ENCODE results near the gene WSCD1.

WSCD1 gene

GRCh38 chr17:6098823-6099180 is 28.6 kb downstream of the WSCD1 start:
- TF ChIP-seq FOXP2 (optimal IDR thresholded peaks at IDR 0.05; ENCODE audit: borderline replicate concordance, extremely low read depth, extremely low read length, insufficient read depth) (no peak), POLR2AphosphoS5 (IDR thresholded peaks at IDR 0.05; ENCODE audit: low read depth, low read length) (no peak), REST (IDR thresholded peaks at IDR 0.05; ENCODE audit: insufficient read depth in 1 of 2, low read depth in 2 of 2, low read length in 2 of 2) (no peak), TAF1 (IDR thresholded peaks at IDR 0.05; ENCODE audit: borderline replicate concordance, insufficient read depth, low read length) (no peak), SIN3A (IDR thresholded peaks at IDR 0.05; ENCODE audit: borderline replicate concordance, insufficient read depth, low read length) (no peak)

GRCh38 chr17:6099492-6099891 is 29.3 kb downstream of the WSCD1 start:
- TF ChIP-seq SIN3A (IDR thresholded peaks at IDR 0.05; ENCODE audit: borderline replicate concordance, insufficient read depth, low read length) = no peak
- no peak for TF ChIP-seq REST (IDR thresholded peaks at IDR 0.05; ENCODE audit: insufficient read depth in 1 of 2, low read depth in 2 of 2, low read length in 2 of 2)
- TF ChIP-seq TAF1 (IDR thresholded peaks at IDR 0.05; ENCODE audit: borderline replicate concordance, insufficient read depth, low read length) = no peak
- no peak for TF ChIP-seq POLR2AphosphoS5 (IDR thresholded peaks at IDR 0.05; ENCODE audit: low read depth, low read length)
- no peak for TF ChIP-seq FOXP2 (optimal IDR thresholded peaks at IDR 0.05; ENCODE audit: borderline replicate concordance, extremely low read depth, extremely low read length, insufficient read depth)

GRCh38 chr17:6100146-6100545 is 30.0 kb downstream of the WSCD1 start:
- TF ChIP-seq FOXP2 (optimal IDR thresholded peaks at IDR 0.05; ENCODE audit: borderline replicate concordance, extremely low read depth, extremely low read length, insufficient read depth) (no peak), SIN3A (IDR thresholded peaks at IDR 0.05; ENCODE audit: borderline replicate concordance, insufficient read depth, low read length) (no peak), TAF1 (IDR thresholded peaks at IDR 0.05; ENCODE audit: borderline replicate concordance, insufficient read depth, low read length) (no peak), POLR2AphosphoS5 (IDR thresholded peaks at IDR 0.05; ENCODE audit: low read depth, low read length) (no peak), REST (IDR thresholded peaks at IDR 0.05; ENCODE audit: insufficient read depth in 1 of 2, low read depth in 2 of 2, low read length in 2 of 2) (no peak)

GRCh38 chr17:6100891-6101500 is 30.8 kb downstream of the WSCD1 start:
- no peak for TF ChIP-seq POLR2AphosphoS5 (IDR thresholded peaks at IDR 0.05; ENCODE audit: low read depth, low read length)
- no peak for TF ChIP-seq TAF1 (IDR thresholded peaks at IDR 0.05; ENCODE audit: borderline replicate concordance, insufficient read depth, low read length)
- TF ChIP-seq SIN3A (IDR thresholded peaks at IDR 0.05; ENCODE audit: borderline replicate concordance, insufficient read depth, low read length) = no peak
- TF ChIP-seq FOXP2 (optimal IDR thresholded peaks at IDR 0.05; ENCODE audit: borderline replicate concordance, extremely low read depth, extremely low read length, insufficient read depth) = no peak
- no peak for TF ChIP-seq REST (IDR thresholded peaks at IDR 0.05; ENCODE audit: insufficient read depth in 1 of 2, low read depth in 2 of 2, low read length in 2 of 2)
